HFFc6 (cell line): ENCODE data around the gene SH2D5. TPM values are rescaled to one million over a fixed set of nuclear protein-coding genes. Genes with fewer than 3 reads are reported as not detected.

Source experiments
- DNase-seq: peaks from one replicate; pipeline ENCODE4 v3.0.0-alpha.2; 2018
- H3K27ac Mint-ChIP-seq: 2 replicates; pipeline ENCODE4 v1.8.0; 2020; ENCODE audit warnings: mild to moderate bottlenecking, mixed read lengths
- H3K27me3 Mint-ChIP-seq: 2 replicates; pipeline ENCODE4 v1.8.0; 2021; ENCODE audit warnings: mild to moderate bottlenecking, moderate library complexity, mixed read lengths; ENCODE audit not compliant: insufficient read depth
- H3K36me3 Mint-ChIP-seq: 2 replicates; pipeline ENCODE4 v1.8.0; 2021; ENCODE audit warnings: low read depth, mixed read lengths
- H3K4me1 Mint-ChIP-seq: 2 replicates; pipeline ENCODE4 v1.8.0; 2020; ENCODE audit warnings: low read depth, mixed read lengths
- H3K4me3 Mint-ChIP-seq: 2 replicates; pipeline ENCODE4 v1.8.0; 2020; ENCODE audit warnings: mild to moderate bottlenecking, moderate library complexity, mixed read lengths
- H3K9me3 Mint-ChIP-seq: 2 replicates; pipeline ENCODE4 v1.8.0; 2020; ENCODE audit warnings: mild to moderate bottlenecking, mixed read lengths
- total RNA-seq, 6 experiments: library from RNA; stranded (reverse); fragmentation: NEBNext Ultra II Directional; extraction: Animal tissue kit (Norgen Biotek cat#: 25700); gene quantifications; 2 replicates in 1 of 6; 3 replicates in 5 of 6; pipeline ENCODE4 v1.2.3, GENCODE V29; 2021
- TF ChIP-seq, protein P1 (sequence below): fragments of 200-600 bp; sonication (generic); IDR thresholded peaks from 2 replicates; pipeline ENCODE4 v1.5.0; 2021; ENCODE audit warnings: antibody characterized with exemption, mild to moderate bottlenecking

SH2D5 gene
- total RNA-seq, 6 experiments from 2014 or later = 12.0 to 15.9 (median 13.2) TPM

DNA sequence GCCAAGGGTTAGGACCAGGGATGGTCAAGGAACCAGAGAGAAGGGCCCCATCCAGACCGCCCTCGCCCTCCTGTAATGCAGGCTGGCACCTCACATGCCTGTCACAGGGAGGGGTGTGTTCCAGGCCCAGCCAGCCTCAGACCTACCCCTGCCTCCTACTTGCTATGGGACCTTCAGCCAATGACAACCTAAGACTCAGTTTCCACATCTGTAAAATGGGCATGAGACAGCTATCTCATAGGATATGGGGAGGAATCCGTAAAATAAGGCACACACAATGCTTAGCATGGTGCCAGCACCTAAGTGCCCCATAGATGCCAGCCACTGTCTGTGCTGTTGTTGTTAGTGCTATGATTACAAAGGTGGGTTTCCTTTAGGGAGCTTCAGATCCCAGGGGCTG is 22.6 kb downstream of the SH2D5 start:
- TF ChIP-seq, protein P1, sequence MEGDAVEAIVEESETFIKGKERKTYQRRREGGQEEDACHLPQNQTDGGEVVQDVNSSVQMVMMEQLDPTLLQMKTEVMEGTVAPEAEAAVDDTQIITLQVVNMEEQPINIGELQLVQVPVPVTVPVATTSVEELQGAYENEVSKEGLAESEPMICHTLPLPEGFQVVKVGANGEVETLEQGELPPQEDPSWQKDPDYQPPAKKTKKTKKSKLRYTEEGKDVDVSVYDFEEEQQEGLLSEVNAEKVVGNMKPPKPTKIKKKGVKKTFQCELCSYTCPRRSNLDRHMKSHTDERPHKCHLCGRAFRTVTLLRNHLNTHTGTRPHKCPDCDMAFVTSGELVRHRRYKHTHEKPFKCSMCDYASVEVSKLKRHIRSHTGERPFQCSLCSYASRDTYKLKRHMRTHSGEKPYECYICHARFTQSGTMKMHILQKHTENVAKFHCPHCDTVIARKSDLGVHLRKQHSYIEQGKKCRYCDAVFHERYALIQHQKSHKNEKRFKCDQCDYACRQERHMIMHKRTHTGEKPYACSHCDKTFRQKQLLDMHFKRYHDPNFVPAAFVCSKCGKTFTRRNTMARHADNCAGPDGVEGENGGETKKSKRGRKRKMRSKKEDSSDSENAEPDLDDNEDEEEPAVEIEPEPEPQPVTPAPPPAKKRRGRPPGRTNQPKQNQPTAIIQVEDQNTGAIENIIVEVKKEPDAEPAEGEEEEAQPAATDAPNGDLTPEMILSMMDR = no peak

DNA sequence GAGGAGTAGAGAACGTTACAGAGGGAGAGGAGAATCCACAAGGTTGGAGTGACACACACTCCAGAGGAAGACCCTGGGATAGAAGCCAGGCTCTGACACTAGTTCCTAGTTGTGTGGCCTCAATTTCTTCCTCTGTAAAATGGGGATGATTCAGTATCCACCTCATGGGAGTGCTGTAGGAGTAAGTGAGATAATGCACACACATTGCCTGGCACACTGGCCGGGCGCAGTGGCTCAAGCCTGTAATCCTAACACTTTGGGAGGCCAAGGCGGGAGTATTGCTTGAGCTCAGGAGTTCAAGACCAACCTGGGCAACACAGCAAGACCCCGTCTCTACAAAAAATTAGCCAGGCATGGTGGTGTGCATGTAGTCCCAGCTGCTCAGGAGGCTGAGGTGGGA is 23.6 kb downstream of the SH2D5 start:
- Mint-ChIP-seq H3K4me1 (peaks cover 6% of the 10 kb centered on the region; the same call in 1 of the 2 replicates), H3K27me3 (no peaks in the 10 kb centered on the region; the same call in 1 of the 2 replicates), H3K9me3 (no peaks in the 10 kb centered on the region), H3K4me3 (no peak overlapping the region), H3K36me3 (peaks cover 6% of the 10 kb centered on the region; the same call in 1 of the 2 replicates), H3K27ac (no peak overlapping the region)
- no peak for DNase-seq
- TF ChIP-seq, protein P1 = no peak

More for the DNA sequence above, 22.6 kb downstream of the SH2D5 start:
- Mint-ChIP-seq H3K9me3 (no peaks in the 10 kb centered on the region), H3K27me3 (no peaks in the 10 kb centered on the region; the same call in 1 of the 2 replicates), H3K4me3 (no peak overlapping the region), H3K27ac (no peak overlapping the region), H3K36me3 (peaks cover 6% of the 10 kb centered on the region; the same call in 1 of the 2 replicates), H3K4me1 (peaks cover 6% of the 10 kb centered on the region; the same call in 1 of the 2 replicates)
- no peak for DNase-seq

DNA sequence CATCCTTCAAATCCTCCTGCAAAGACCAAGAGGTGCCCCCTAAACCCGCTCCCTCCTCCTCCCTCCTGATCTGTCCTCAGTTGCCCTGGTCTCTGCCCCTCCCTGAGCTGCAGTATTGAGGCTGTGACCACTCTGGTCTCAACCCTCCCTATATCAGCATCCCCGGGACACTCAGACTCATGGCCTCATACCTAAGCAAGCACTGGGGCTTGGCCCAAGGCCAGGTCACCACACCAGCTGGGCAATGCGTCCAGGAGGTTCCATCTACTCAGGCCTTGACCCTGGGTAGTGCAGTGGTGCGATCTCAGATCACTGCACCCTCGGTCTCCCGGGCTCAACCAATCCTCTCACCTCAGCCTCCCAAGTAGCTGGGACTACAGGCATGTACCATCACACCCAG is 24.4 kb downstream of the SH2D5 start:
- H3K4me3 Mint-ChIP-seq = no peak overlapping the region
- TF ChIP-seq, protein P1 = no peak
- no peaks in the 10 kb centered on the region for H3K9me3 Mint-ChIP-seq
- H3K27ac Mint-ChIP-seq = no peak overlapping the region
- peaks cover 8% of the 10 kb centered on the region; the same call in 1 of the 2 replicates for H3K36me3 Mint-ChIP-seq
- no peak for DNase-seq
- peaks cover 6% of the 10 kb centered on the region; the same call in 1 of the 2 replicates for H3K4me1 Mint-ChIP-seq
- no peaks in the 10 kb centered on the region; the same call in 1 of the 2 replicates for H3K27me3 Mint-ChIP-seq

DNA sequence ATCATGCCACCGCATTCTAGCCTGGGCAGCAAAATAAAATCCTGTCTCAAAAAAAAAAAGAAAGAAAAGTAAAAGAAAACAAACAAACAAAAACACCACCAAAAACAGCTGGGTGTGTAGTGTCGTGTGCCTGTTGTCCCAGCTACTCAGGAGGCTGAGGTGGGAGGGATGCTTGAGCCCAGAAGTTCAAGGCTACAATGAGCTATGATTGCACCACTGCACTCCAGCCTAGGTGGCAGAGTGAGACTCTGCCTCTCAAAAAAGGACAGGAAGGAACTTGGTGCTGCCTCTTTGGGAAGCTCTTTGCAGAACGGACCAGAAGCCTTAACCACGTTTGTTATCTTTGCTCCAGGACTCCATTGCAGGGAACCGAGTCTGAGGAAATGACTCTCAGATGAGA is 25.7 kb downstream of the SH2D5 start:
- H3K36me3 Mint-ChIP-seq = peaks cover 10% of the 10 kb centered on the region; the same call in 1 of the 2 replicates
- no peaks in the 10 kb centered on the region; the same call in 1 of the 2 replicates for H3K27me3 Mint-ChIP-seq
- TF ChIP-seq, protein P1 = no peak
- H3K4me3 Mint-ChIP-seq = no peak overlapping the region
- DNase-seq = no peak
- peaks cover 6% of the 10 kb centered on the region; the same call in 1 of the 2 replicates for H3K4me1 Mint-ChIP-seq
- H3K27ac Mint-ChIP-seq = no peak overlapping the region
- H3K9me3 Mint-ChIP-seq = no peaks in the 10 kb centered on the region

DNA sequence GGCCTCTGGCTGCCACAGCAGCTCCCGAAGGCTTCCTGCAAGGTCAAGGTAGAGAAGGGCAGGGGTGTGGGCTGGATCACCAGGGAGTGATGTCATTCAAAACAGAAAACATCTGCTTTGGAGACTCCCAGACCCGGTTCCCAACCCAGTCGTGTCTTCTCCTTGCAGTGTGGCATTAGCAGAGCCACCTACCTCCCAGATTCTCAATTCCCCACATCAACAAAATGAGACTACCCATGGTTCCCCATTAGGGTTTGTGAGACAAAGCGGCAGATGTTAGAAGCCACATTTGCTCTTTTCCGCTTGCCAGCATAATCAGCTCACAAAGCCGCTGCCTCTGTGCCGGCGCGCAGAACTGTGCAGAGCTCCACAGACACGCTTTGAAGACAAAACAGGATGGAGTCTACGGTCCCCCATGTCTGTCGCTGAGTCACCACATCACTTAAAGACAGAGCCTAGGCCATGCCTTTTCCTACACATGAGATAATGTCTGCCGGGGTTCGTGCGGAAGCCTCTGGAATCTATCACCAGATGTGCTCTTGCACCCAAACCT is 27.2 kb downstream of the SH2D5 start:
- Mint-ChIP-seq H3K4me3 (no peak overlapping the region), H3K27ac (no peak overlapping the region), H3K9me3 (no peaks in the 10 kb centered on the region), H3K36me3 (peaks cover 10% of the 10 kb centered on the region; the same call in 1 of the 2 replicates), H3K4me1 (peaks cover 12% of the 10 kb centered on the region), H3K27me3 (no peaks in the 10 kb centered on the region; the same call in 1 of the 2 replicates)
- DNase-seq = no peak
- TF ChIP-seq, protein P1 = no peak
